GM21390 (cell line): ENCODE data around the gene MTAP.

Experiments used
- ATAC-seq: cut with Tn5 transposase; IDR thresholded peaks from one replicate; pipeline ENCODE4 v1.9.1; 2021; ENCODE audit not compliant: unreplicated experiment

The MTAP gene

DNA sequence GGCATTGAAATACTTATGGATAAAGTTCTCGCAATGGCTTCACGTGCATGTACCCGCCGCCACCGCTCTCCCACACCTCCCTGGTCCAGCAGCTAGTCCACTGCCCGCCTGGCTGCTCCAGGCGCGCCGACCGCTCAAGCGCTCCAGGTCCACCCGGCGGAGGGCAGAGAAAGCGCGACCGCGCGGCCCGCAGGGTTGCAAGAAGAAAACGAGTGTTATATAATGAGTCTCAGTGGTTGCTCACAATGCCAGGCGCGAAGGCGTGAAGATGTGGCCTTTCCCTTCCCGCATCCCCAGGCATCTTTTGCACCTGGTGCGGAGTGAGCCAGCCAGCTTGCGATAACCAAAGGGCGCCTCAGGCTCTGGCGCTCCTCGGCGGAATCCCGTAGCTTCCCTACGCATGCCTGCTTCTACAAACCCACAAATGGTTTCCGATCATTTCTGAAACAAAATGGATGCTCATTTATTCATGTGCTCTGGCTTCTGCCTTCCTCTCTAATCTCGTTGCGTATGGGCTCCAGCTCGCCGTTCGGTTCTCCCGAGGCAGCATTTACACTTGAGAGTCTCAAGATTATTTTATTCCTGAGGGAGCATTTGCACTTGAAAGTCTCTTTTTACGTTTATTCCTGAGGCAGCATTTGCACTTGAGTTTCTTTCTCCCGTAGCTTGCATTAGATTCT is 166.0 kb downstream of the MTAP start:
- ATAC-seq = no peak

DNA sequence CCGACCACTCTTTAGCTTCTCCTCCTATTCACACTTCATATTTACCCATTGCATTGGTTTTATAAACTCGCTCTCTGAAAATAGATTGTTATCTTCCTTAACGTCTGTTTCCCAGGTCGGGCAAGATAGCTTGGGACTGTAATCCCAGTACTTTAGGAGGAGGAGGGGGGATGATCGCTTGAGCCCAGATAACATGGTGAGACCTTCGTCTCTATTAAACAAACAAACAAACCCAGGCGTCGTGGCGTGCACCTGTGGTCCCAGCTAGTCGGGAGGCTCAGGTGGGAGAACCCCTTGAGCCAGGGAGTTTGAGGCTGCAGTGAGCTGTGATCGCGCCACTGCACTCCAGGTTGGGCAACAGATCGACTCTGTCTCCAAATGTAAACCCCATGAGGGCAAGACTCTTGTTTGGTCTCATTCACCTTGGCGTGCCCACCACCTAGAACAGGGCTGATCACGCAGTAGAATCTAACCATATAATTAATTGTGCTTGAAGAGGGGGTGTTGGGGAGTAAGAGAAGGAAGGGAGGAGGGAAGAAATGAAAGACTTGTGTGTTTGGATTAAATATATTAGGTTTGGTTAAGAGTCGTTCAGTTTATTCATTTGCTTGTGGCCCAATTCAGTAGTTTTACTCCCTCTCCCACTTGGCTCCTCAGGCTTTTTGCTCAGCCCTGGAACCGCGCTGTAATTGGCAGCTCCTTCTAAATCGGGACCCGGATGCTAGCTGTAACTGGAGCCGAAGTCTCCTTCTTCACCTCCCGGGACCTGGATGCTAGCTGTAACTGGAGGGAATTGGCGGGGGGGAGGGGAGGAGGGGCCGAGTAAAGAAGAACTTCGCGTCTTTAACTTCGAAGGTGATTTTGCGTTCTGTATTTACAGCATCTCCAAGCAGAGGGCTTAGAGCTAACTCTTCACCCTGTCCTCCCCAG is 166.8 kb downstream of the MTAP start:
- no peak for ATAC-seq

DNA sequence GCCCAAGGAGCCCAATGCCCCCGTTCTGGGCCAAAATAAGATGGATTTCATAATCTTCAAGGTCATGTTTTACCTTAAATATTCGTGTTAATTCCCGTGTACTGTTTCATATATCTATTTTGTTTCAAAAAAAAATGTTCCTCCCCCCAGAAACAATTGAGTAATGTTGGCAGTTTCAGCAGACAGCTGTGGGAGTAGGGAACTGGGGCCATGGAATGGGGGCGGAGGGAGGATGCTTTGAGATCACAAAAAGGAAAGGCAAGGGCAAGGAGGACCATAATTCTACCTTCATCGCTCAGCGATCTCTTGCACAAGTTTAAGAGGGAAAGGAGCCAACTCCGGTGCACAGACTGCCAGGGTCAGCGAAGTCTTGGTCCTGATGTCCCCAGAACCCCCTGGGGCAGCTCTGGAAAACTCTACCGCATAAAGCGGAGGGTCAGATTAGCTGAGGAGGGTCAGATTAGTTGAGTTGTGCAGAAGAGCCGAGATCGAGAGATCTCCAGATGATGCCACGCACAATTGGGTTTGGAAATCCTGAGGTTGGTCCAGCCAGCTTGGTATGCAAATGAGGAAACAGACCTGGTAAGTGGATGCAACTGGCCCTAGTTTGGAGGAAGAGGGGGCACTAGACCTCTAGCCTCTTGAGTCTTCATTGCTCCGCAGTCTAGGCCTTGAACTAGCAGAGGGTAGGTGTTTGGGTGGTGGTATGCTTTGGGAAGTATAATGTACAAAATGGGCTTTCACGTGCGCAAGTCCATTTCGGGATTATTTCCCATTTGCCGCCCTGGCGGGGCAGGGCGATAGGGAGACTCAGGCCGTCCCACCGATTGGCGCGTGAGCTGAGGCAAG is 167.7 kb downstream of the MTAP start:
- ATAC-seq = no peak

DNA sequence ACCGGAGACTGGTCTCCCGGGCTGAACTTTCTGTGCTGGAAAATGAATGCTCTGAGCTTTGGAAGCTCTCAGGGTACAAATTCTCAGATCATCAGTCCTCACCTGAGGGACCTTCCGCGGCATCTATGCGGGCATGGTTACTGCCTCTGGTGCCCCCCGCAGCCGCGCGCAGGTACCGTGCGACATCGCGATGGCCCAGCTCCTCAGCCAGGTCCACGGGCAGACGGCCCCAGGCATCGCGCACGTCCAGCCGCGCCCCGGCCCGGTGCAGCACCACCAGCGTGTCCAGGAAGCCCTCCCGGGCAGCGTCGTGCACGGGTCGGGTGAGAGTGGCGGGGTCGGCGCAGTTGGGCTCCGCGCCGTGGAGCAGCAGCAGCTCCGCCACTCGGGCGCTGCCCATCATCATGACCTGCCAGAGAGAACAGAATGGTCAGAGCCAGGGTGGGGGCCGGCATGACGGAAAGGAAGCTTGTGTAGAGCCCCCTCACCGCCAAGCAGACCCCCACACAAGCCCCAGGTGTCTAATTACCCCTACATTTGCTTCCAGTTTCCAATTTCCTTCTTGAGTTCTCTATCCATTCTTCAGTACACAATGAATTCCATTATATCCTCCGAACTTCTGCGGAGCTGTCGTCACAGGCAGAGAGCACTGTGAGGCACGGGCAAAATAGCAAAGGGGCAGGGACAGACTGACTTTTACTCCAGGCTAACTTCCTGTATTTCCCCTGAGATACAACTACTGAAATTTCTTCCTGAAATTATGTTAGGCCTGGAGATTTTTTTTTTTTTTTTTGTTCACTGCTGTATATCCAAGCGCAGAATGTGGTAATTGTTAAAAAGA is 168.6 kb downstream of the MTAP start:
- no peak for ATAC-seq

DNA sequence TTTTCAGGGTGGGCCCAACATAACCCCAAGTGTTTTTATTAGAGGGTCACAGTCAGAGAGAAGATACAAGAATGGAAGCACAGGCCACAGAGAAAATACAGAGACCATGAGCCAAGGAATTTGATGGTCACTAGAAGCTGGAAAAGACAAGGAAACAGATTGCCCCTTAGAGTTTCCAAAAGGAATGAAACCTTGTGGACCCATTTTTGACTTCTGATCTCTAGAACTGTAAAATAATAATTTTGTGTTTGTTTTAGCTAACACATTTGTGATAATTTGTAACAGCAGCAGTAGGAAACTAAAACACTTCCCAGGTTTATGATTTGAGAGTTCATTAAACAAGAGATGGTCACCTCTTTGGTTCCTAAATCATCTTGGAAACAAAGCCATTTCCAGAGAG is 169.9 kb downstream of the MTAP start:
- ATAC-seq = no peak

DNA sequence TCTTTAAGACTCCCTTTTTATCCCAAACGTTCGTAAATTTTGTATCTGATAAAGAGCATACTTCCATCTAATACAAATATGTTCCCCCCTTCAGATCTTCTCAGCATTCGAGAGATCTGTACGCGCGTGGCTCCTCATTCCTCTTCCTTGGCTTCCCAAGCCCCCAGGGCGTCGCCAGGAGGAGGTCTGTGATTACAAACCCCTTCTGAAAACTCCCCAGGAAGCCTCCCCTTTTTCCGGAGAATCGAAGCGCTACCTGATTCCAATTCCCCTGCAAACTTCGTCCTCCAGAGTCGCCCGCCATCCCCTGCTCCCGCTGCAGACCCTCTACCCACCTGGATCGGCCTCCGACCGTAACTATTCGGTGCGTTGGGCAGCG is 171.9 kb downstream of the MTAP start:
- no peak for ATAC-seq

DNA sequence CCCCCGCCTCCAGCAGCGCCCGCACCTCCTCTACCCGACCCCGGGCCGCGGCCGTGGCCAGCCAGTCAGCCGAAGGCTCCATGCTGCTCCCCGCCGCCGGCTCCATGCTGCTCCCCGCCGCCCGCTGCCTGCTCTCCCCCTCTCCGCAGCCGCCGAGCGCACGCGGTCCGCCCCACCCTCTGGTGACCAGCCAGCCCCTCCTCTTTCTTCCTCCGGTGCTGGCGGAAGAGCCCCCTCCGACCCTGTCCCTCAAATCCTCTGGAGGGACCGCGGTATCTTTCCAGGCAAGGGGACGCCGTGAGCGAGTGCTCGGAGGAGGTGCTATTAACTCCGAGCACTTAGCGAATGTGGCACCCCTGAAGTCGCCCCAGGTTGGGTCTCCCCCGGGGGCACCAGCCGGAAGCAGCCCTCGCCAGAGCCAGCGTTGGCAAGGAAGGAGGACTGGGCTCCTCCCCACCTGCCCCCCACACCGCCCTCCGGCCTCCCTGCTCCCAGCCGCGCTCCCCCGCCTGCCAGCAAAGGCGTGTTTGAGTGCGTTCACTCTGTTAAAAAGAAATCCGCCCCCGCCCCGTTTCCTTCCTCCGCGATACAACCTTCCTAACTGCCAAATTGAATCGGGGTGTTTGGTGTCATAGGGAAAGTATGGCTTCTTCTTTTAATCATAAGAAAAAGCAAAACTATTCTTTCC is 172.4 kb downstream of the MTAP start:
- peak; percentile 71 for ATAC-seq

DNA sequence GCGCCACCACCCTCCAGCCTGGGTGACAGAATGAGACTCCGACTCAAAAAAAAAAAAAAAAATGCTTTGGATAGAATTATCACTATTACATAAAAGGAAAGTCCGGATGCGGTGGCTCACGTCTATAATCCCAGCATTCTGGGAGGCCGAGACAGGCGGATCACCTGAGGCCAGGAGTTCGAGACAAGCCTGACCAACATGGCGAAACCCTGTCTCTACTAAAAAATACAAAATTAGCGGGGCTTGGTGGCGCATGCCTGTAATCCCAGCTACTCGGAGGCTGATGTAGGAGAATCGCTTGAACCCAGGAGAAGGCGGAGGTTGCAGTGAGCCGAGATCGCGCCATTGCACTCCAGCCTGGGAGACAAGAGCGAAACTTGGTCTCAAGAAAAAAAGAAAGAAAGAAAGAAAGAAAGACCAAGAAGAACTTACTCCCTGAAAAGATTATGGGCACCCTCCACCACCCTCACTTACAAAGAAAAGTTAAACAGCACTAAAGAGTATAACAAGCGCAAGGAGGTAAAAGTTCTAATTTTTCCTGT is 174.0 kb downstream of the MTAP start:
- no peak for ATAC-seq

DNA sequence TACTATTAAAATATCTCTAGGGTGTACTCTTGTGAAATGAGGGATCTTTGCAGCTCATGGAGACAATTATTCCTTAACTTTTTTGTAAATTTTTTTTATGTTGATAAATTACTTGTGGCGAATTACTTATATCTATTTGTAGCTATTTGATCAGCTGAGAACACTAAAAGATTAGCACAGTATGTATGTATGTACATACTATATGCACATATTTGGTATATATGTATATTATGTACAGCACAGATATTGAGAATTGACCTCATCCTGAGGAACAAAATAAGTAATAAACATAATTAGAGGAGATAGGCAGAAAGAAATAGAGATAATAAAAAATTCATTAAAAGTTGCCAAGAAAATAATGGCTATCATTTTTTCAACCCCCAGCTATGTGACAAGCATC is 180.0 kb downstream of the MTAP start:
- no peak for ATAC-seq

DNA sequence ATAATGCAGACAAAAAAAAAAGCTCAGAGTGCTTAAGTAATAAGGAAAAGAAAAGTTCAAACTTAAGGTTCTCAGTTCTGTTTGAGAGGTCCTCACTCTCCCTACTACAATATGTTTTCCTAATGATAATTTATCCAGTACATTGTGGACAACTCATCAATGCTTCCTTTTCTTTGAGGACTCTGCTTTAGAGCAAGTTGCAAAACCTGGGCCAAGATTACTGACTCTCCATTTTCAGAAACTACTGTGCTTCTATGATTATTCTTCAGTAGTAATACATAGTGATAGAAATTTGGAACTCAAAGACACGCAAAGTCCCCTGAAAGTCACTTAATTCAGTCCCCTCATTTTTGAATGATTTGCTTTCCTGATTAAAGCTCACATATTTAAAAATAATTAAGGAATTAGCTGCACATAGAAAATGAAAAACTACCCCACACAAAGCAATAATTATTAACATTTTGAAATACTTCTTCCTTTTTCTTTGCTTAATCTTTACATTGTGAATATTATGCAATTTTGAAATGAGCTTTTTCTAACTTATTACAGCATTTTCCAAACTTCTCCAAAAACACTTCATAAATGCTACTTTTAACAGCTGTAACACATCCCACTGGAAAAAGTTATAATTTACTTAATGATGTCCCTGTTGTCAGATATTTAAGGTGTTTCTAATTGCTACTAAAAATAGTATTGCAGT is 180.6 kb downstream of the MTAP start:
- ATAC-seq = no peak

DNA sequence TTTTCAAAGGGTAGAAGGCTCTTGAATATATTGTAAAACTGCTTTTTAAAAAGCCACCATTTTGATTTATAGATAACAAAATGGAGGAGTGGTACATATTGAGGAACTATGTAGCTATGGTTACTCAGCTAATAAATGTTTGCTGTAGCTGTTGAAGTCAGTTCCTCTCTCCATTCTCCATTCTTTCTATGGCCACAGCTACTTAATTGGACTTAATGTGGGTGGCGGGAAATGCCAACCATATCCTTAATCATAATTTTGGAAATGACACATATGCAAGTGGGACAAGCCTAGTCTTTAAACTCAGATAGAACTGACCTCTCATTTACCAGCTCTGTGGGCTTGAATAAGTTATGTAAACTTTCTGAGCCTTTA is 181.1 kb downstream of the MTAP start:
- ATAC-seq = no peak

DNA sequence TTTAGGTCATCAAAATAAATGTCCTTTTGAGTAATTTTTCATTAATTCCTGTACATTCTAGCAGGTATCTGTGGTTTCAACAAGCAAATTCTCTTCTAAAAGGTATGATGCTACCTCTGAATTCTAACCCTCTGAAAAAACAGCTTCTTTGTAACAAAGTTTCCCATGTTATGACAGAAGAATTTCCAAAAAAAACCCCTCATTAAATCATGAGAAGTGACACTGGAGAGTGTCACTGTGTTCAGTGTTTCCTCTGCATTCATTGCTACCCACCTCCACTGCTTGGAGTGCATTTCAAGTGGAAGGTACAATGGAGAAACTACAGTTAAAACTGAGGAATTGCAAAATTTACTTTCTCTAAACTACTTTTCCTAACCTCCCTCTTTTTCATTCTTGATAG is 181.7 kb downstream of the MTAP start:
- ATAC-seq = no peak

DNA sequence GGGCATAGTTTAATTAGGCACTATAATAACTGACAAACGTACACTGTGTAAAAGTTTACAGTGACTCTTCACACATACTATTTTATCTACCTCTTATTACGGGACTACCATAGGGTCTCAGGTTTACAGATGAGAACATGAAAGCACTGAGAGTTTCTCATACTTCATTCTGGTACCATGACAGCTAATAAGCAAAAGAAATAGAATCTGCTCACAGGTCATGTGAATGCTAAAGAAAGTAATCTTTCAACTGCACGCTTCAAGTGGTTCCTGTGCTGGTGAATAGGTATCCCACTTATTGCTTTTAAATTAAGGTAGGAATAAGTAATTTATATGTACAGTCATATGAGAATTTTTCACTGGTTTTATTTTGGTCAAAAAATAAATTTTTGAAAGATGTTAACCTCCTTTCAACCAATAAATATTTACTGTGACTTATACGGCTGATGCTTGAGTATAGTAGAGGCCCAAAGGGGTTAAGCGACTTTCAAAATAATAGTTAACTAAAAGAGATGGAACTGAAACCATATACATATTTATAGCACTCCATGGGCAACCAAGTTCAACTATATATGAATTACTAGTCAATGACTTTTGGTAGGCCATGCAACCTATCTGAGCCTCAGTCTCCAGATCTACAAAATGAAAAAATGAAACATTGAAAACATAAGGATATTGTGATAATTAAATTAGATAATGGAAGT is 183.7 kb downstream of the MTAP start:
- ATAC-seq = no peak
